ENCODE measurements around the gene GRAMD2A. TPM values are rescaled to one million over a fixed set of nuclear protein-coding genes. Genes with fewer than 3 reads are reported as not detected.
A peak's percentile ranks its signal among the peaks of the same experiment; 100 is the strongest.

The GRAMD2A gene
- total and polyA plus RNA-seq, 5 experiments from 2014 or later = not detected

DNA sequence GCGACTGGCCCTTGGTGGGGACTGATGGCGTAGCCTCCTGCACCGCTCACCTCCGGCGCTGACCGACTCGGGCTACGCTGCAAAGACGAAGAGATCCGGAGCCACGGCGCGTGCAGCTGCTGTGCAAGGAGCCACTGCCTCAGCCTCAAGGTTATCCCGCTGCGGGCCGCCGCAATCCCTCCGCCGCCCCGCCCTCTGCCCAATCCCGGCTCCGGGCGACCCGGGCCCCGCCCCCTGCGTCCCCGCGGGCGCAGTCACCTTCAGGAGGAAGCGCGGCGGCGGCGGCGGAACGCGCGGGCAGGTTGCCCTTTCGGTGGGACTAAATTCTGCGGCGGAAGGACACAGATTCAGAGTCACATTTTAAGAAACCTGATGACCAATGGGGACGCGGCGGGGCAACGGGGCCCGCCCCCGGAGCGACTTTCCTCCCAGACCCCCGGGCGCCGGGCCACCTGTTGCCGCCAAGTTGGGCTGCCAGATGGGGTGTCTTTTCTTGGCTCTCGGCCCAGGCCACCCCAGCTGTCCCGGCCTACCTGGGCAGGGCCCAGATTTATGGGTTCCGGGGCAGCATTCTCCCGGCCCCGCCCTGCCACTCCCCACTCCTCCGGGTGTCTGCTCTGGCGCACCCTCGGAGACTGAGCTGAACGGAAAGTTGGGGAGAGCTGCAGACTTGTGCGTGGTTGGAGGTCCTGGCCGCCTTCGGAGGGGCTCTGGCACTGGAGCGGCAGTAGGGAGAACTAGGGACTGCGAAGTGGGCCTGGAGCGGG is 33.7 kb upstream of the GRAMD2A start, which contains the start of gene PKM:
TSS of gene PKM (minus strand) at position 125 of the 767 bp plus-strand sequence. CDS start 12,093 bp downstream, outside the sequence.
- Mint-ChIP-seq H3K36me3 (no peaks in the 10 kb centered on the region), H3K4me3 (peak within 1 kb of the TSS; percentile 94 to 99 (median 98)), H3K9me3 (no peaks in the 10 kb centered on the region), H3K4me1 (peaks cover 25 to 56% (median 47%) of the 10 kb centered on the region in 4 donors), H3K27ac (peak within 1 kb of the TSS; percentile 86 to 99 (median 96)), H3K27me3 (no peaks in the 10 kb centered on the region)
- POLR2A ChIA-PET = interaction anchor here (0.6 to 3.7 kb wide), 17 partner anchors 9 to 242 kb away, joined by 3 to 46 read pairs (median 4); partner anchors contain the start of genes HEXA, MYO9A, PARP6 and SENP8
- peak; percentile 43 to 46 for ATAC-seq
- peak; percentile 84 to 96 (median 88) for DNase-seq

DNA sequence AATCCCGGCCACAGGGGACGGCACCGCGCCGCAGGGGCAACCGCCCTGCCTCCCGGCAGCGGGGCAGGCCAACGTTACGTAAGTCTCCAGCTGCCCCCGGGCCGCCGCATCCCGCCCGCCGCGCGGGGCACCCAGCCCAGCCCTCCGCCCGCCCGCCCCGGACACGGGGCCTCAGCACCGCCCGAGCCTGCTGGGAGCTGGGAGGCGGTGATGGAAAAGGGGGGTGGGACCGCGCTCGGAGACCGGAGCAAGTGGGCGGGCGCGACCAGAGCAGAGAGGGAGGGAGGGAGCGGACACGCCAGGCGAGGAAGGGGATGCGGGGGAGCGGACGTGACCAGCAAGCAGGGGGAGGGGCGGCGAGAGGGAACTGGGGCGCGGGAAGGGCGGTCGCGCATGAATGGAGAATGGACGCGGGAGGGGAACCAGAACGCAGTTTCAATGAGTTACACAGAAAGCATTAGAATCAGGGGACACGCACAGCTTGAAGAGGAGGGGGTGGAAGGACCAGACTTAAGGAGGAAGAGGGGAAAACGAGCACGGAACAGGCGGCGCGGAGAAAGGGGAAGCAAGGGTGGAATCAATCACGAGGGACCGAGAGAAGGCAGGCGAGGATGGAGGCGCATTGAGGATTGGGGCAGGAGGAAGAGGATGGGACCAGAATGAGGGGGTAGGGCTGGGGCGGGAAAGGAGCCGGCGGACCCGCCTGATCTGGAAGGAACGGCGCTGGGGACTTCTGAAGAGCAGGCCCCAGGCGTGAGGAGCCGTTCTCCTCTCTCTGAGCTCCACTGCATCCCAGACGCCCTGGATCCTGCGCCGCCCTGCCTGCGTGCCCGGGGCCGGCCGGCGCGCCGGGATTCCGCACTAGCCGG is 32.8 kb upstream of the GRAMD2A start:
- Mint-ChIP-seq H3K27ac (peak overlapping the region; percentile 86 to 99 (median 96)), H3K4me3 (peak overlapping the region; percentile 94 to 99 (median 98)), H3K4me1 (peaks cover 31 to 64% (median 54%) of the 10 kb centered on the region in 4 donors), H3K36me3 (peaks cover 0 to 2% (median 0%) of the 10 kb centered on the region in 3 donors), H3K9me3 (no peaks in the 10 kb centered on the region), H3K27me3 (no peaks in the 10 kb centered on the region)
- peak in 9 of 10 donors; percentile 32 to 79 (median 48) for DNase-seq
- peak in 1 of 2 donors; percentile 0 for ATAC-seq
- POLR2A ChIA-PET = interaction anchor here (0.5 to 3.7 kb wide), 15 partner anchors 9 to 243 kb away, joined by 3 to 46 read pairs (median 4); partner anchors contain the start of genes HEXA and PARP6

- Mint-ChIP-seq H3K27me3 (no peaks in the 10 kb centered on the region), H3K4me3 (peak overlapping the region; percentile 92 to 98 (median 96)), H3K36me3 (peaks cover 0 to 5% (median 0%) of the 10 kb centered on the region in 3 donors), H3K27ac (peak overlapping the region in 9 of 10 donors; percentile 89 to 99 (median 97)), H3K4me1 (peaks cover 33 to 66% (median 57%) of the 10 kb centered on the region in 4 donors), H3K9me3 (no peaks in the 10 kb centered on the region)
- no peak for ATAC-seq
- DNase-seq = no peak
- POLR2A ChIA-PET = interaction anchor here (0.5 to 3.7 kb wide), 8 partner anchors 9 to 146 kb away, joined by 4 to 46 read pairs (median 6); partner anchors contain the start of genes HEXA and PARP6
These were observed 32.3 kb upstream of the GRAMD2A start for GRCh38 chr15:72229947-72230196.

GRCh38 chr15:72229076-72229946 is 31.7 kb upstream of the GRAMD2A start:
- Mint-ChIP-seq H3K27me3 (no peaks in the 10 kb centered on the region), H3K27ac (peak overlapping the region; percentile 89 to 99 (median 97)), H3K9me3 (no peaks in the 10 kb centered on the region), H3K4me3 (peak overlapping the region; percentile 92 to 98 (median 96)), H3K36me3 (peaks cover 0 to 6% (median 0%) of the 10 kb centered on the region in 3 donors), H3K4me1 (peaks cover 33 to 70% (median 59%) of the 10 kb centered on the region in 4 donors)
- ATAC-seq = peak in 1 of 2 donors; percentile 11
- DNase-seq = peak in 7 of 10 donors; percentile 10 to 44 (median 40)
- POLR2A ChIA-PET = interaction anchor here (0.5 to 3.7 kb wide), 8 partner anchors 10 to 147 kb away, joined by 4 to 46 read pairs (median 6); partner anchors contain the start of genes HEXA and PARP6

DNA sequence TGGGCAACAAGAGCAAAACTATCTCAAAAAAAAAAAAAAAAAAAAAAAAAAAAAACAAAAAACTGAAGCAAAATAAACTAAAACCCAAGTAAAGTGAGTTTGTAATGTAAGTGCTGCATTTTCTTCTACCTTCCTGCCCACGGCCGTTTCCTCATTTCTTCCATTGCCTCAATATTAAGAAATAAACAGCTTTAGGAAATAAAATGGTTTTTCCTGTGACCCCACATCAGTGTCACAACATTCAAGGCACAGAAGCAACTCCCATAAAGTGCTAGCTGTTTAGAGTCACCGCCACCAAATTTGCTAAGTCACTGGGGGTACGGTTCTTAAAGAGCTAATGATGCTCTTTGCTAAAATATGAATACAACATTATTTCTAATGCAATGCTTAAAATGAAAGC is 30.1 kb upstream of the GRAMD2A start:
- Mint-ChIP-seq H3K4me1 (peaks cover 39 to 75% (median 72%) of the 10 kb centered on the region in 4 donors), H3K27me3 (no peaks in the 10 kb centered on the region), H3K4me3 (peak overlapping the region; percentile 92 to 98 (median 96)), H3K36me3 (peaks cover 0 to 21% (median 0%) of the 10 kb centered on the region in 3 donors), H3K27ac (peak overlapping the region; percentile 89 to 99 (median 97)), H3K9me3 (no peaks in the 10 kb centered on the region)
- DNase-seq = peak in 3 of 10 donors; percentile 7 to 12 (median 9)
- no peak for ATAC-seq
- POLR2A ChIA-PET = interaction anchor here (0.6 to 2.1 kb wide), 6 partner anchors 27 to 556 kb away, joined by 3 to 11 read pairs (median 5); partner anchors contain the start of genes ADPGK, HEXA and PARP6

GRCh38 chr15:72227192-72227586 is 29.6 kb upstream of the GRAMD2A start:
- DNase-seq (no peak), ATAC-seq (no peak)
- Mint-ChIP-seq H3K4me1 (peaks cover 41 to 75% (median 72%) of the 10 kb centered on the region in 4 donors), H3K27me3 (no peaks in the 10 kb centered on the region), H3K36me3 (peaks cover 0 to 26% (median 0%) of the 10 kb centered on the region in 3 donors), H3K9me3 (no peaks in the 10 kb centered on the region), H3K4me3 (peak overlapping the region; percentile 25 to 95 (median 78)), H3K27ac (peak overlapping the region; percentile 84 to 99 (median 90))
- POLR2A ChIA-PET = interaction anchor here (0.6 to 2.1 kb wide), 8 partner anchors 17 to 556 kb away, joined by 3 to 11 read pairs (median 5); partner anchors contain the start of genes ADPGK, CELF6, HEXA and PARP6

- H3K4me3 Mint-ChIP-seq = peak overlapping the region in 1 of 10 donors; percentile 8
- H3K27ac Mint-ChIP-seq = peak overlapping the region in 7 of 10 donors; percentile 7 to 92 (median 31)
- peaks cover 0 to 53% (median 3%) of the 10 kb centered on the region in 3 donors for H3K36me3 Mint-ChIP-seq
- no peak for ATAC-seq
- H3K27me3 Mint-ChIP-seq = no peaks in the 10 kb centered on the region
- DNase-seq = no peak
- peaks cover 38 to 86% (median 79%) of the 10 kb centered on the region in 4 donors for H3K4me1 Mint-ChIP-seq
- H3K9me3 Mint-ChIP-seq = no peaks in the 10 kb centered on the region
- POLR2A ChIA-PET = interaction anchor here (0.7 kb wide), 2 partner anchors 36 to 845 kb away, joined by 4 to 5 read pairs; no protein-coding TSS in a partner anchor
These were observed 25.7 kb upstream of the GRAMD2A start for GRCh38 chr15:72223278-72223677.

DNA sequence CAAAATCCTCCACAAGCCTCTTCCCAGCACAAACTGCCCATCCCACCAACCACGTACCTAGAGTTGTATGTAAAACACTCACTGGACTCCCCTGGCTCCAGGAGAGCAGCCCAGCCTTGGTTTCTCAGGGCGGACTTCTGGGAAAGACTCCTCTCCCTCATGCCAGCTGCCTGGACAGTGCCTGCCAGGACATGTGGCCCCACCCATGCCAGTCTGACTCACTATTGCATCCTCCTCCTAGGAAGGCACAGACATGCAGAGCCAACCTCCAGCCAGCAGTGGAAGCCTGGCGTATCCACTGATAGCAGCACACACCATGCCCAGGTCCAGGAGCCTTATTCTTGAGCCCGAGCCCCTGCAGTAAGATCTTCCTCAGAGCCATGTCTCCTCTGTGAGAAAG is 24.8 kb upstream of the GRAMD2A start:
- Mint-ChIP-seq H3K4me3 (peak overlapping the region in 3 of 10 donors; percentile 10 to 12 (median 12)), H3K4me1 (peaks cover 38 to 77% (median 73%) of the 10 kb centered on the region in 4 donors), H3K9me3 (no peaks in the 10 kb centered on the region), H3K27ac (peak overlapping the region in 7 of 10 donors; percentile 34 to 92 (median 60)), H3K36me3 (peaks cover 0 to 62% (median 3%) of the 10 kb centered on the region in 3 donors), H3K27me3 (no peaks in the 10 kb centered on the region)
- no peak for ATAC-seq
- POLR2A ChIA-PET = interaction anchor here (0.7 to 0.8 kb wide), 3 partner anchors 10 to 1407 kb away, joined by 4 read pairs; no protein-coding TSS in a partner anchor
- DNase-seq = no peak

DNA sequence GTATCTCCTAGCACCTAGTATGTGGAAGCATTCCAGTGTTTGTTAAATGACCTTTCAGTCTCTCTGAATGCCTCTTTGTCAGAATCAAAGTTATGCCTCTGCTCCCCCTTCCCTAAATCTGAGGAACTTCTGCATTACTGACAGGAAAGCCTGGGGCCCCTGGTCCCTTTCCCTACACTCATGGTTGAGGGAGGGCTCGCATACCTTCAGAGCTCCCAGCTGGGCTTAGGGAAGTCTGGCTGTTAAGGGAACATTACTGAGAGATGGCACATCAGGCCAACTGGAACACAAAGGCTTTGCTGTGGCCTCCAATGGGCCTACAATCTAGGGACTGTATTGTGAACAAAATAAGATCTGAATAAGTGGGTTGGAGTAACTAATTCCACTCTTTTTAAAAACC is 23.1 kb upstream of the GRAMD2A start:
- Mint-ChIP-seq H3K27ac (peak overlapping the region in 9 of 10 donors; percentile 28 to 76 (median 59)), H3K36me3 (peaks cover 0 to 79% (median 5%) of the 10 kb centered on the region in 3 donors), H3K9me3 (no peaks in the 10 kb centered on the region), H3K4me1 (peaks cover 28 to 64% (median 58%) of the 10 kb centered on the region in 4 donors), H3K27me3 (no peaks in the 10 kb centered on the region), H3K4me3 (no peak overlapping the region)
- no peak for DNase-seq
- no peak for ATAC-seq
- POLR2A ChIA-PET = interaction anchor here (2.0 kb wide), 1 partner anchor 10 kb away, joined by 11 read pairs; the partner anchor contains the start of gene PKM

GRCh38 chr15:72217216-72217615 is 19.6 kb upstream of the GRAMD2A start:
- Mint-ChIP-seq H3K9me3 (no peaks in the 10 kb centered on the region), H3K36me3 (peaks cover 4 to 85% (median 10%) of the 10 kb centered on the region in 3 donors)

GRCh38 chr15:72216079-72216478 is 18.5 kb upstream of the GRAMD2A start:
- DNase-seq (no peak), ATAC-seq (no peak)
- Mint-ChIP-seq H3K36me3 (peaks cover 4 to 91% (median 14%) of the 10 kb centered on the region in 3 donors), H3K4me3 (no peak overlapping the region), H3K4me1 (peaks cover 10 to 25% (median 19%) of the 10 kb centered on the region in 4 donors), H3K9me3 (no peaks in the 10 kb centered on the region), H3K27me3 (no peaks in the 10 kb centered on the region), H3K27ac (peak overlapping the region in 2 of 10 donors; percentile 13 to 48)
- POLR2A ChIA-PET = no interaction called here

More at GRCh38 chr15:72217216-72217615, 19.6 kb upstream of the GRAMD2A start:
- no peak for ATAC-seq
- Mint-ChIP-seq H3K27ac (peak overlapping the region in 7 of 10 donors; percentile 16 to 68 (median 53)), H3K27me3 (no peaks in the 10 kb centered on the region), H3K4me3 (no peak overlapping the region), H3K4me1 (peaks cover 14 to 36% (median 29%) of the 10 kb centered on the region in 4 donors)
- no peak for DNase-seq
- POLR2A ChIA-PET = interaction anchor here (0.6 to 1.0 kb wide), 2 partner anchors 14 to 83 kb away, joined by 4 read pairs; partner anchors contain the start of gene PKM

All from naive thymus-derived CD8-positive, alpha-beta T cell (primary cell).